Activated CD8-positive, alpha-beta T cell treated with anti-CD3 and anti-CD28 coated beads for 36 hours (primary cell): ENCODE measurements around the gene ATE1. TPM values are rescaled to one million over a fixed set of nuclear protein-coding genes. Genes with fewer than 3 reads are reported as not detected.

Experiments used
- ATAC-seq: fragments of 200-7000 bp; cut with Tn5 transposase; one replicate; pipeline ENCODE4 v1.10.0; 2021; ENCODE audit warnings: mild to moderate bottlenecking, moderate library complexity
- CTCF ChIA-PET: fragments of 350-600 bp; sonication (Branson Sonifier 250); formaldehyde crosslinking; loops from one replicate; lab custom pipeline; 2021; ENCODE audit warnings: antibody characterized with exemption; lab: Charles Lee
- POLR2A ChIA-PET: fragments of 350-600 bp; sonication (Branson Sonifier 250); formaldehyde crosslinking; loops from one replicate; lab custom pipeline; 2021; ENCODE audit warnings: antibody characterized with exemption; lab: Charles Lee
- DNase-seq: peaks from one replicate; pipeline ENCODE4 v3.0.0-alpha.2; 2020
- H3K27ac Mint-ChIP-seq: one replicate; pipeline ENCODE4 v1.8.0; 2021; ENCODE audit warnings: mild to moderate bottlenecking, mixed read lengths
- H3K27me3 Mint-ChIP-seq: one replicate; pipeline ENCODE4 v1.8.0; 2021; ENCODE audit warnings: mixed read lengths
- H3K36me3 Mint-ChIP-seq: one replicate; pipeline ENCODE4 v1.8.0; 2021; ENCODE audit warnings: low read depth, mixed read lengths
- H3K4me1 Mint-ChIP-seq: one replicate; pipeline ENCODE4 v1.8.0; 2021; ENCODE audit warnings: low read depth, mixed read lengths
- H3K4me3 Mint-ChIP-seq: one replicate; pipeline ENCODE4 v1.8.0; 2021; ENCODE audit warnings: mild to moderate bottlenecking, moderate library complexity, mixed read lengths
- H3K9me3 Mint-ChIP-seq: one replicate; pipeline ENCODE4 v1.8.0; 2021; ENCODE audit warnings: mixed read lengths
- intact Hi-C: fragments of 100-400 bp; cut with micrococcal nuclease; formaldehyde crosslinking; loops from one replicate; pipeline ENCODE4 v1.10.0; 2022
- total RNA-seq, 2 experiments: library from RNA; stranded (reverse); gene quantifications; one replicate each; pipeline ENCODE4 v1.2.3, GENCODE V29; 2021
- TF ChIP-seq, protein P1 (sequence below): fragments of 200-600 bp; IDR thresholded peaks from one replicate; pipeline ENCODE4 v1.8.0; 2022; ENCODE audit warnings: antibody characterized with exemption, mild to moderate bottlenecking

The ATE1 gene
- total RNA-seq, 2 experiments from 2014 or later = 18.0 to 19.2 TPM

DNA sequence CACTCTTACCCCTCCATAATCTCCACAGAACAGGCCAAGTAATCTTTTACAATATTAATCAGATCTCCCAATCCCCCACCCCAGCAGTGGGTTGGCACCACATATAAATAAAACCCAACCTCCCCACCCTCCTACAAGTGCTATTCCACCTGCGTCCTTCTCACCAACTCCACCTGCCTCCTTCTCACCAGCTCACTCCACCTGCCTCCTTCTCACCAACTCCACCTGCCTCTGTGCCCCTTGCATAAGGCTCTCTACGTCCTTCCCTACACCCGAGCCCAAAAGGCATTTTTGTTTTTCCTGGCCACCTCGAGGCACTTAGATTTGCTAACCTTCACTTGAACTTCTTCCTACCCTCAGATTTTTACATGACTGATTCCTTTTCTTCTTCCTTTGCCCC, 89.7 kb downstream of the ATE1 start:
- Mint-ChIP-seq H3K4me3 (no peak overlapping the region), H3K4me1 (peaks cover 7% of the 10 kb centered on the region), H3K27ac (no peak overlapping the region), H3K36me3 (peaks cover 15% of the 10 kb centered on the region), H3K27me3 (no peaks in the 10 kb centered on the region), H3K9me3 (no peaks in the 10 kb centered on the region)
- DNase-seq (no peak), ATAC-seq (no peak)
- TF ChIP-seq, protein P1, sequence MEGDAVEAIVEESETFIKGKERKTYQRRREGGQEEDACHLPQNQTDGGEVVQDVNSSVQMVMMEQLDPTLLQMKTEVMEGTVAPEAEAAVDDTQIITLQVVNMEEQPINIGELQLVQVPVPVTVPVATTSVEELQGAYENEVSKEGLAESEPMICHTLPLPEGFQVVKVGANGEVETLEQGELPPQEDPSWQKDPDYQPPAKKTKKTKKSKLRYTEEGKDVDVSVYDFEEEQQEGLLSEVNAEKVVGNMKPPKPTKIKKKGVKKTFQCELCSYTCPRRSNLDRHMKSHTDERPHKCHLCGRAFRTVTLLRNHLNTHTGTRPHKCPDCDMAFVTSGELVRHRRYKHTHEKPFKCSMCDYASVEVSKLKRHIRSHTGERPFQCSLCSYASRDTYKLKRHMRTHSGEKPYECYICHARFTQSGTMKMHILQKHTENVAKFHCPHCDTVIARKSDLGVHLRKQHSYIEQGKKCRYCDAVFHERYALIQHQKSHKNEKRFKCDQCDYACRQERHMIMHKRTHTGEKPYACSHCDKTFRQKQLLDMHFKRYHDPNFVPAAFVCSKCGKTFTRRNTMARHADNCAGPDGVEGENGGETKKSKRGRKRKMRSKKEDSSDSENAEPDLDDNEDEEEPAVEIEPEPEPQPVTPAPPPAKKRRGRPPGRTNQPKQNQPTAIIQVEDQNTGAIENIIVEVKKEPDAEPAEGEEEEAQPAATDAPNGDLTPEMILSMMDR = no peak
- POLR2A ChIA-PET = no interaction called here
- intact Hi-C loops = no loop called here
- CTCF ChIA-PET = interaction anchor here (2.8 kb wide), 1 partner anchor 14 kb away, joined by 15 read pairs; no protein-coding TSS in a partner anchor

DNA sequence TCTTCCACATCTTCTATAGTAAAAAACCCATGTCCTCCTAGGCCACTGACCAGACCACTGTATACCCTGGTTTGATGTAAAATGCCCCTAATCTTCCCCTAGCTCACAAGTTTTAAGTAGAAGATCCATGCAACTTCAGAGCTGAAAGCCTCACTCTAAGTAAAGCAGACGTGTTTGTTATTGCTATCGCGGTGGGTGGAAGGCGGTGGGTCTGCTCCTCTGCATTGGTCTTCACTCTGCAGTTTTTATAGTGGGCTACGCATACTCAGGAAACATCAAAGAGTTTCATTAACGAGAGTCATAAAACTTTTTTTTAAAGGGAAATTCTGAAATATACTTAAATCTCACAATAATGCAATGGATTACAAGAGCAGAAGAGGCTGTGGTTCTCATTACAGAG, 91.7 kb downstream of the ATE1 start:
- H3K27ac Mint-ChIP-seq = no peak overlapping the region
- TF ChIP-seq, protein P1 = no peak
- ChIA-PET CTCF (interaction anchor here (1.0 to 2.8 kb wide), 2 partner anchors 12 to 102 kb away, joined by 3 to 15 read pairs; no protein-coding TSS in a partner anchor), POLR2A (interaction anchor here (0.8 to 1.1 kb wide), 2 partner anchors 8 to 43 kb away, joined by 3 read pairs; no protein-coding TSS in a partner anchor)
- intact Hi-C loops = no loop called here
- ATAC-seq (no peak), DNase-seq (no peak)
- H3K4me1 Mint-ChIP-seq = peaks cover 6% of the 10 kb centered on the region
- H3K36me3 Mint-ChIP-seq = peaks cover 22% of the 10 kb centered on the region
- no peak overlapping the region for H3K4me3 Mint-ChIP-seq
- no peaks in the 10 kb centered on the region for H3K9me3 Mint-ChIP-seq
- H3K27me3 Mint-ChIP-seq = no peaks in the 10 kb centered on the region

DNA sequence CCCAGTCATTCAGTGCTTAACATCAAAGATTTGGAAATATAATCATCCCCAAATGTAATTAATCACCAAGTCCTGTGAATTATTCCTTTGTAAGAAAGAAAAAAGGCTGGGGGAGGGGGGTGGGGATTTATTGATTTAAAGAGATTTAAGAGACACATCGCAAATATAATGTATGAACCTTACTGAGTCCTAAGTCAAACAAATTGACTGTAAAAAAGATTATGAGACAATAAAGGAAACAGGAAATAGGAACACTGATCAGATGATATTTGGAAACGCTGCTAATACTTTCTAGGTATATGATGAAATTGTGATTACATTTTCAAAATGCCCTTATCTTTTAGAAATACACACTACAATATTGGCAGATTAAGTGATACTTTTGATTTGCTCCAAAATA, 92.5 kb downstream of the ATE1 start:
- Mint-ChIP-seq H3K4me1 (peaks cover 6% of the 10 kb centered on the region), H3K4me3 (no peak overlapping the region), H3K27ac (no peak overlapping the region), H3K9me3 (no peaks in the 10 kb centered on the region), H3K36me3 (peaks cover 22% of the 10 kb centered on the region), H3K27me3 (no peaks in the 10 kb centered on the region)
- no peak for ATAC-seq
- intact Hi-C loops = no loop called here
- TF ChIP-seq, protein P1 = no peak
- POLR2A ChIA-PET = interaction anchor here (0.8 kb wide), 1 partner anchor 43 kb away, joined by 3 read pairs; no protein-coding TSS in a partner anchor
- DNase-seq = no peak
- CTCF ChIA-PET = interaction anchor here (2.8 kb wide), 1 partner anchor 11 kb away, joined by 15 read pairs; no protein-coding TSS in a partner anchor

DNA sequence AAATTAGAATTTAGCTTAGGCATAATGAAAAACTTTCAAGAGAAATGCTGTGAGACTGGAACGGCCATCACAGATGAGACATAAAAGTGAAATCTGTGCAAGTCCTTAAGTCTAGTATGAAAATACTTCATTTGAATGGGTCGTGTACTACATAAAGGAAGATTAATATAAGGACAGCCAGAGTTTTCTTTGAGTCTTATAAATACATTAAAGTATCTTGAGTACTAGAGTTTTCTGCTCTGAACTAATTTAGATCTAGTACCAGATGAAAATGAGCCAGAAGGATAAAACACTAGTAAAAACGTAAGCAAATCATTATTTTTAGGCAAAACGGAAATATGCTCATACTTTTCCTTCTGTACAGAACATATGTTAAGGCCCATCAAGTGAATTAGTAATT, 93.1 kb downstream of the ATE1 start:
- Mint-ChIP-seq H3K27me3 (no peaks in the 10 kb centered on the region), H3K4me3 (no peak overlapping the region), H3K9me3 (no peaks in the 10 kb centered on the region), H3K27ac (no peak overlapping the region), H3K36me3 (peaks cover 28% of the 10 kb centered on the region), H3K4me1 (peaks cover 6% of the 10 kb centered on the region)
- ChIA-PET POLR2A (no interaction called here), CTCF (interaction anchor here (0.9 to 1.7 kb wide), 2 partner anchors 11 to 13 kb away, joined by 3 to 5 read pairs; no protein-coding TSS in a partner anchor)
- no peak for ATAC-seq
- intact Hi-C loops = no loop called here
- DNase-seq = no peak
- TF ChIP-seq, protein P1 = no peak

DNA sequence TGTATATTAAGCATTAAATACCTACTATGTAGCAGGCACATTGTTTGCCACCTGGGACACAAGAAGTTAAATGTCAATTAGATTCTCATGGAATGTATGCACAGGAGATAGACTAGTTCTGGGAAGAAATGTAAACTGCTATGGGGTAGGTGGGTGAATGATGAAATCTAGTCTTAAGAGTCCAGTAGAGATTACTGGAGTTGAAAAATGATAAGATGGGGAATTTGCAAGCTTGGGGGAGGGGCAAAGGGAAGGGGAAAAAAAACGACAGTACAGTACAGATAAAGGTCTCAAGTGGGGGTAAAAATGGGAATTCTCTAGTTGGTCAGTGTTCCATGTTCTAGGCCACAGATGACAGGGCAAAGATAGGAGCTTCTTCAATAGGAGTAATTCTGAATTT, 94.4 kb downstream of the ATE1 start:
- no peaks in the 10 kb centered on the region for H3K27me3 Mint-ChIP-seq
- intact Hi-C loops = no loop called here
- no peak for ATAC-seq
- no peaks in the 10 kb centered on the region for H3K9me3 Mint-ChIP-seq
- H3K4me1 Mint-ChIP-seq = peaks cover 2% of the 10 kb centered on the region
- TF ChIP-seq, protein P1 = no peak
- no peak overlapping the region for H3K27ac Mint-ChIP-seq
- H3K36me3 Mint-ChIP-seq = peaks cover 35% of the 10 kb centered on the region
- ChIA-PET POLR2A (no interaction called here), CTCF (interaction anchor here (0.9 to 1.9 kb wide), 3 partner anchors 8 to 10 kb away, joined by 3 to 7 read pairs (median 5); no protein-coding TSS in a partner anchor)
- H3K4me3 Mint-ChIP-seq = no peak overlapping the region
- DNase-seq = no peak
